SU-DHL-6 (cell line): ENCODE data around the gene PDAP1.

ENCODE experiments used
- H2AFZ ChIP-seq: fragments of 200-600 bp; sonication (generic); 2 replicates; pipeline ENCODE4 v1.6.1; 2014; ENCODE audit warnings: low read depth, mild to moderate bottlenecking, moderate library complexity, mixed read lengths, antibody characterized with exemption, low read length; ENCODE audit not compliant: severe bottlenecking
- H3F3A ChIP-seq: fragments of 200-600 bp; shearing (Covaris generic); 2 replicates; pipeline ENCODE4 v1.6.0; 2016; ENCODE audit warnings: antibody characterized with exemption, mild to moderate bottlenecking; ENCODE audit not compliant: insufficient read depth
- H3K27ac ChIP-seq: fragments of 200-600 bp; sonication (generic); 2 replicates; pipeline ENCODE4 v1.5.1; 2016; ENCODE audit warnings: low read depth, mild to moderate bottlenecking, low read length, moderate library complexity, mixed read lengths
- H3K27me3 ChIP-seq: fragments of 200-600 bp; sonication (generic), shearing (Covaris generic); 2 replicates; pipeline ENCODE4 v1.6.0; 2014; ENCODE audit warnings: mild to moderate bottlenecking, low read length
- H3K36me3 ChIP-seq: fragments of 200-600 bp; sonication (generic); 2 replicates; pipeline ENCODE4 v1.6.1; 2014; ENCODE audit warnings: mild to moderate bottlenecking, low read length, mixed read lengths
- H3K4me2 ChIP-seq: fragments of 300-600, 200-600 bp; shearing (Covaris generic), sonication (generic); 2 replicates; pipeline ENCODE4 v1.6.0; 2014; ENCODE audit warnings: low read length, low read depth, mild to moderate bottlenecking; ENCODE audit not compliant: poor library complexity, severe bottlenecking
- H3K4me3 ChIP-seq: fragments of 200-600 bp; sonication (generic); 2 replicates; pipeline ENCODE4 v1.5.1; 2014; ENCODE audit warnings: antibody characterized with exemption, low read length, mild to moderate bottlenecking, mixed read lengths; ENCODE audit not compliant: insufficient read depth, poor library complexity, severe bottlenecking
- H3K79me2 ChIP-seq: fragments of 200-600 bp; sonication (generic); 2 replicates; pipeline ENCODE4 v1.6.1; 2014; ENCODE audit warnings: mild to moderate bottlenecking, low read length, moderate library complexity; ENCODE audit not compliant: insufficient read depth
- H3K9ac ChIP-seq: fragments of 200-600 bp; sonication (generic); 2 replicates; pipeline ENCODE4 v1.7.0; 2014; ENCODE audit warnings: mild to moderate bottlenecking, low read length
- H3K9me2 ChIP-seq: fragments of 200-600 bp; sonication (generic); replicated peaks from 2 replicates; pipeline ENCODE4 v1.6.1; 2014; ENCODE audit warnings: low read length; ENCODE audit not compliant: insufficient read depth
- H3K9me3 ChIP-seq: fragments of 200-600 bp; sonication (generic); 2 replicates; pipeline ENCODE4 v1.6.1; 2014; ENCODE audit warnings: low read length, mixed read lengths; ENCODE audit not compliant: insufficient read depth
- H4K20me1 ChIP-seq: fragments of 200-600 bp; sonication (generic); 2 replicates; pipeline ENCODE4 v1.6.1; 2014; ENCODE audit warnings: low read depth, mild to moderate bottlenecking, antibody characterized with exemption, low read length, moderate library complexity, mixed read lengths
- CTCF ChIP-seq: fragments of 200-600 bp; sonication (generic); IDR thresholded peaks from one replicate; pipeline ENCODE4 v1.5.1; 2017; ENCODE audit warnings: antibody characterized with exemption, mild to moderate bottlenecking, low read length, moderate library complexity; ENCODE audit not compliant: insufficient read depth, poor library complexity, severe bottlenecking
- EZH2phosphoT487 ChIP-seq: fragments of 200-600 bp; sonication (generic), shearing (Covaris generic); conservative IDR thresholded peaks from 2 replicates; pipeline ENCODE4 v1.6.1; 2018; ENCODE audit warnings: mild to moderate bottlenecking, antibody characterized with exemption, low read length, moderate library complexity, mixed read lengths

Gene PDAP1

GRCh38 chr7:99373091-99374066, 35.0 kb downstream of the PDAP1 start:
- Histone ChIP-seq H3K9ac (peak overlapping the region; percentile 91), H3K27ac (0 out of 2 replicates have a peak overlapping the region, but pooled peaks have one; percentile 82), H4K20me1 (peaks cover 6% of the 10 kb centered on the region; the same call in 1 of the 2 replicates)

DNA sequence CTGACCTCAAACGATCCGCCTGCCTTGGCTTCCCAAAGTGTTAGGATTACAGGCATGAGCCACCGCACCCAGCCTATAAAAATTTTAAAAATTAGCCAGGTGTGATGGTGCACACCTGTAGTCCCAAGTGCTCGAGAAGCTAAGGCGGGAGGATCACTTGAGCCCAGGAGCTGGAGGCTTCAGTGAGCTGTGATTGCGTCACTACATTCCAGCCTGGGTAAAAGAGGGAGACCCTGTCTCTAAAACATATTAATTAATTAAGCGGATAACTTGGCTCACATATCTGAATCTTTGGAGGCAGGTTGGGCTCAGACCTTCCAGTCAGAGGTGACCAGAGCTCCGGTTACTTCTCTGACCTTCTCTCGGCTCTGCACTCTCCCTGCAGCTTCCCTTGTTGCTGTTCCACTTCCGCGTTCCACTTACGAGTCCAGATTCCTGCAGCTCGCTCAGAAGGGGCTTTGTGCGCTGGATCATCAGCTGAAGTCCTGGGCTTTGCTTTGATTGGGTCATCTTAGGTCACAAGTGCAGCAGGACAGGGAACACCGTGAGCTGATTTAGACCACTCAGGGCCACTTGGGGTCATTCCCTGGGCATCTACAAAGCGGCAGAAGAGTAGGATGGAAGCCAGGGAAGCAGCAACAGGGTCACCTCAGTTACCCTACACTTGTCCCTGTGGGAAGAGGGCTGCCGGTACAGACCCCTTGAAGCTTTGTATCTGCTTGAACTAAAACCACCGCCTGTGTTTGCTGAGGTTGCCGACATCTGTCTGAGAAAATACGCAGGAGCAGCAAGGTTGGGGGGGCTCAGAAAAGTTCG, 35.9 kb downstream of the PDAP1 start:
- Histone ChIP-seq H3K27me3 (no peaks in the 10 kb centered on the region), H3K27ac (no peak overlapping the region), H3K79me2 (peaks cover 27% of the 10 kb centered on the region), H3K9ac (no peak overlapping the region), H3F3A (peaks cover 5% of the 10 kb centered on the region), H3K36me3 (no peaks in the 10 kb centered on the region), H3K4me2 (no peak overlapping the region), H3K9me2 (no peaks in the 10 kb centered on the region), H4K20me1 (peaks cover 6% of the 10 kb centered on the region; the same call in 1 of the 2 replicates), H3K4me3 (no peak overlapping the region), H3K9me3 (no peaks in the 10 kb centered on the region), H2AFZ (no peak overlapping the region)
- TF ChIP-seq EZH2phosphoT487 (no peak), CTCF (no peak)

More at GRCh38 chr7:99373091-99374066, 35.0 kb downstream of the PDAP1 start:
- peaks cover 36% of the 10 kb centered on the region for H3K79me2 ChIP-seq
- no peaks in the 10 kb centered on the region for H3K9me2 ChIP-seq
- H3K4me2 ChIP-seq: peak overlapping the region; percentile 63
- H3K36me3 ChIP-seq: no peaks in the 10 kb centered on the region
- peaks cover 12% of the 10 kb centered on the region for H3F3A ChIP-seq
- TF ChIP-seq CTCF (no peak), EZH2phosphoT487 (no peak)
- H3K27me3 ChIP-seq: no peaks in the 10 kb centered on the region
- H3K4me3 ChIP-seq: peak overlapping the region; percentile 70
- H2AFZ ChIP-seq: no peak overlapping the region
- H3K9me3 ChIP-seq: no peaks in the 10 kb centered on the region

- H3K27me3 ChIP-seq: no peaks in the 10 kb centered on the region
- TF ChIP-seq CTCF (no peak), EZH2phosphoT487 (no peak)
- H4K20me1 ChIP-seq: peaks cover 6% of the 10 kb centered on the region; the same call in 1 of the 2 replicates
- H3K27ac ChIP-seq: no peak overlapping the region
- 0 out of 2 replicates have a peak, but pooled peaks cover 4% of the 10 kb centered on the region for H3K36me3 ChIP-seq
- no peak overlapping the region for H3K9ac ChIP-seq
- H3F3A ChIP-seq: peaks cover 5% of the 10 kb centered on the region
- H3K9me2 ChIP-seq: no peaks in the 10 kb centered on the region
- no peaks in the 10 kb centered on the region for H3K9me3 ChIP-seq
- peaks cover 19% of the 10 kb centered on the region for H3K79me2 ChIP-seq
- no peak overlapping the region for H2AFZ ChIP-seq
- H3K4me3 ChIP-seq: no peak overlapping the region
- H3K4me2 ChIP-seq: no peak overlapping the region
These were observed 36.9 kb downstream of the PDAP1 start for GRCh38 chr7:99371376-99371920.
